ENCODE data around the gene CD68.

DNA sequence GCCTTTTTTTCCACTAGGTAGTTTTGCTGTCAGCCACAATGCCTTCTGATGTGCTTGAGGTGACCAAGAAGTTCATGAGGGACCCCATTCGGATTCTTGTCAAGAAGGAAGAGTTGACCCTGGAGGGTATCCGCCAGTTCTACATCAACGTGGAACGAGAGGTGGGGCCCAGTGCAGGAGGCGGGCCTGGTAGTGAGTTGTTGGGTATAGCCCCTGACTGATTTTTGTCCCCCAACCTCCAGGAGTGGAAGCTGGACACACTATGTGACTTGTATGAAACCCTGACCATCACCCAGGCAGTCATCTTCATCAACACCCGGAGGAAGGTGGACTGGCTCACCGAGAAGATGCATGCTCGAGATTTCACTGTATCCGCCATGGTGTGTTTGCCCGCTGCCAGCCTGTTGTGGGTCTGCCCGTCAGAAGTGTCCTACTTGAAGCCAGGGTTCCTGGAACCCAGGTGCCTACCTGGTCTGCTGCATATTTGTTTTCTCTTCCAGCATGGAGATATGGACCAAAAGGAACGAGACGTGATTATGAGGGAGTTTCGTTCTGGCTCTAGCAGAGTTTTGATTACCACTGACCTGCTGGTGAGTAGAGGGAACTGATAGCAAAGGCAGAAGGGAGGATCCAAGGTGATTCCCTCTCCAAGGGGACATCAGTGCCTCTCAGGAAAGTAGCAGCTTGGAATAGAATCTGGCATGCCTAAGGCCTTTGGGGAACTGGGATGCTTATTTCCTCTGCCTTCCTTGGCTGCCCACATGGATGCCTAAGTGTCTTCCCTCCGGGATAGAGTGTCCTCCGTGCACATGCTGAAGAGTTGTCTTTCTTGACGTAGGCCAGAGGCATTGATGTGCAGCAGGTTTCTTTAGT, 1.9 kb upstream of the CD68 start:
- TF ChIP-seq, protein P1, sequence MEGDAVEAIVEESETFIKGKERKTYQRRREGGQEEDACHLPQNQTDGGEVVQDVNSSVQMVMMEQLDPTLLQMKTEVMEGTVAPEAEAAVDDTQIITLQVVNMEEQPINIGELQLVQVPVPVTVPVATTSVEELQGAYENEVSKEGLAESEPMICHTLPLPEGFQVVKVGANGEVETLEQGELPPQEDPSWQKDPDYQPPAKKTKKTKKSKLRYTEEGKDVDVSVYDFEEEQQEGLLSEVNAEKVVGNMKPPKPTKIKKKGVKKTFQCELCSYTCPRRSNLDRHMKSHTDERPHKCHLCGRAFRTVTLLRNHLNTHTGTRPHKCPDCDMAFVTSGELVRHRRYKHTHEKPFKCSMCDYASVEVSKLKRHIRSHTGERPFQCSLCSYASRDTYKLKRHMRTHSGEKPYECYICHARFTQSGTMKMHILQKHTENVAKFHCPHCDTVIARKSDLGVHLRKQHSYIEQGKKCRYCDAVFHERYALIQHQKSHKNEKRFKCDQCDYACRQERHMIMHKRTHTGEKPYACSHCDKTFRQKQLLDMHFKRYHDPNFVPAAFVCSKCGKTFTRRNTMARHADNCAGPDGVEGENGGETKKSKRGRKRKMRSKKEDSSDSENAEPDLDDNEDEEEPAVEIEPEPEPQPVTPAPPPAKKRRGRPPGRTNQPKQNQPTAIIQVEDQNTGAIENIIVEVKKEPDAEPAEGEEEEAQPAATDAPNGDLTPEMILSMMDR (IDR thresholded peaks at IDR 0.05; ENCODE audit: insufficient read depth, low read length, poor library complexity, severe bottlenecking): no peak
- TF ChIP-seq EZH2phosphoT487 (conservative IDR thresholded peaks at IDR 0.05; ENCODE audit: low read length): no peak
